HEK293T (cell line): Measurements from ENCODE around the gene CAPN7.

Source experiments
- ARNT ChIP-seq: fragments of 450-650 bp; IDR thresholded peaks from 2 replicates; pipeline ENCODE4 v1.6.1; 2017; ENCODE audit warnings: mild to moderate bottlenecking
- BHLHE40 ChIP-seq: fragments of 450-650 bp; IDR thresholded peaks from 2 replicates; pipeline ENCODE4 v1.6.1; 2016; ENCODE audit warnings: mild to moderate bottlenecking, moderate library complexity, borderline replicate concordance
- ELF4 ChIP-seq: fragments of 450-650 bp; IDR thresholded peaks from 2 replicates; pipeline ENCODE4 v1.6.1; 2017; ENCODE audit warnings: antibody characterized with exemption
- FOXM1 ChIP-seq: fragments of 450-650 bp; IDR thresholded peaks from 2 replicates; pipeline ENCODE4 v1.6.1; 2017; ENCODE audit warnings: mild to moderate bottlenecking, borderline replicate concordance
- HDGF ChIP-seq: fragments of 450-650 bp; IDR thresholded peaks from 2 replicates; pipeline ENCODE4 v1.6.1; 2017; ENCODE audit warnings: antibody characterized with exemption, borderline replicate concordance
- SP1 ChIP-seq: fragments of 450-650 bp; IDR thresholded peaks from 2 replicates; pipeline ENCODE4 v1.6.1; 2017
- TARDBP ChIP-seq: fragments of 450-650 bp; IDR thresholded peaks from 2 replicates; pipeline ENCODE4 v1.6.1; 2016
- ZNF384 ChIP-seq: fragments of 450-650 bp; IDR thresholded peaks from 2 replicates; pipeline ENCODE4 v1.6.1; 2016
- TF ChIP-seq, protein P1 (sequence below): fragments of 450-650 bp; IDR thresholded peaks from 2 replicates; pipeline ENCODE4 v1.6.1; 2016

DNA sequence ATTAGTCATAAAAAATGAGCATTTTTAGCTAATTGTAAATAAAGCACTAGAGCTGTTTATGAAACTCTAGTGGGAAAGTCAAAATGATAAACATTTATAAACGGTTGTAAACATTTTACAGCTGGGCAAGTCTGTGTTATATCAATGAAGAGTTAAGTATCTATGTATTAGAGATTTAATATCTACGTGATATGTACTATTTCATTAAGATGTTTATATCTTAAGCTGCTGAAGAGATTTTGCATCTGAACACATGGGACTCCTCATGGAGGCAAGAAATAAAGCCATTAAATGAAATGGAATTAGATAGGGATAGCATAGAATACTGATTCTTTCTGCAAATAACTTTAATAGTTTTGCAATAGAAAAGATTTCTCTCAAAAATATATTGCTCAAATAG is 23.0 kb upstream of the CAPN7 start:
- TF ChIP-seq ELF4 (no peak), BHLHE40 (no peak), ARNT (no peak), FOXM1 (no peak), TARDBP (no peak), HDGF (no peak), SP1 (no peak), ZNF384 (no peak)
- TF ChIP-seq, protein P1, sequence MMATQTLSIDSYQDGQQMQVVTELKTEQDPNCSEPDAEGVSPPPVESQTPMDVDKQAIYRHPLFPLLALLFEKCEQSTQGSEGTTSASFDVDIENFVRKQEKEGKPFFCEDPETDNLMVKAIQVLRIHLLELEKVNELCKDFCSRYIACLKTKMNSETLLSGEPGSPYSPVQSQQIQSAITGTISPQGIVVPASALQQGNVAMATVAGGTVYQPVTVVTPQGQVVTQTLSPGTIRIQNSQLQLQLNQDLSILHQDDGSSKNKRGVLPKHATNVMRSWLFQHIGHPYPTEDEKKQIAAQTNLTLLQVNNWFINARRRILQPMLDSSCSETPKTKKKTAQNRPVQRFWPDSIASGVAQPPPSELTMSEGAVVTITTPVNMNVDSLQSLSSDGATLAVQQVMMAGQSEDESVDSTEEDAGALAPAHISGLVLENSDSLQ, result no peak
